Neural progenitor cell (in vitro differentiated cells): ENCODE data around the gene CREB5. TPM values are rescaled to one million over a fixed set of nuclear protein-coding genes. Genes with fewer than 3 reads are reported as not detected.

Experiments
- DNase-seq: peaks from one replicate; pipeline ENCODE4 v3.0.0-alpha.2; 2016; ENCODE audit warnings: low spot score
- H2AFZ ChIP-seq: fragments of 200-600 bp; sonication (generic); replicated peaks from 2 replicates; pipeline ENCODE4 v1.6.1; 2016; ENCODE audit warnings: antibody characterized with exemption
- H3F3A ChIP-seq: fragments of 200-600 bp; sonication (generic); 2 replicates; pipeline ENCODE4 v1.6.1; 2016; ENCODE audit warnings: antibody characterized with exemption, low read depth
- H3K27ac ChIP-seq: fragments of 200-600 bp; sonication (generic); 2 replicates; pipeline ENCODE4 v1.5.1; 2016; ENCODE audit warnings: mild to moderate bottlenecking
- H3K27me3 ChIP-seq: fragments of 200-600 bp; sonication (generic); 2 replicates; pipeline ENCODE4 v1.6.1; 2016; ENCODE audit warnings: mild to moderate bottlenecking, moderate library complexity
- H3K36me3 ChIP-seq: fragments of 200-600 bp; sonication (generic); 2 replicates; pipeline ENCODE4 v1.5.1; 2016
- H3K4me1 ChIP-seq: fragments of 200-600 bp; sonication (generic); 2 replicates; pipeline ENCODE4 v1.6.1; 2016; ENCODE audit warnings: mixed run types
- H3K4me2 ChIP-seq: fragments of 200-600 bp; sonication (generic); 2 replicates; pipeline ENCODE4 v1.6.1; 2016
- H3K4me3 ChIP-seq: fragments of 200-600 bp; sonication (generic); 2 replicates; pipeline ENCODE4 v1.5.1; 2016
- H3K79me2 ChIP-seq: fragments of 200-600 bp; sonication (generic); 2 replicates; pipeline ENCODE4 v1.6.1; 2016; ENCODE audit warnings: low read depth
- H3K9ac ChIP-seq: fragments of 200-600 bp; sonication (generic); 2 replicates; pipeline ENCODE4 v1.6.1; 2016
- H3K9me3 ChIP-seq: fragments of 200-600 bp; sonication (generic); 2 replicates; pipeline ENCODE4 v1.5.1; 2016; ENCODE audit warnings: low read depth
- H4K20me1 ChIP-seq: fragments of 200-600 bp; sonication (generic); 2 replicates; pipeline ENCODE4 v1.6.1; 2016; ENCODE audit warnings: low read depth
- H3K27ac Mint-ChIP-seq: 3 replicates; pipeline ENCODE4 v1.8.0; 2021; ENCODE audit warnings: mixed read lengths
- H3K27me3 Mint-ChIP-seq: 2 replicates; pipeline ENCODE4 v1.8.0; 2022; ENCODE audit warnings: low read depth, mild to moderate bottlenecking, inconsistent platforms, moderate library complexity, mixed read lengths; ENCODE audit not compliant: insufficient read depth
- H3K36me3 Mint-ChIP-seq: 3 replicates; pipeline ENCODE4 v1.8.0; 2021; ENCODE audit warnings: mixed read lengths
- H3K4me1 Mint-ChIP-seq: 3 replicates; pipeline ENCODE4 v1.8.0; 2021; ENCODE audit warnings: mixed read lengths
- H3K4me3 Mint-ChIP-seq: 3 replicates; pipeline ENCODE4 v1.8.0; 2021; ENCODE audit warnings: mild to moderate bottlenecking, moderate library complexity, mixed read lengths
- H3K9me3 Mint-ChIP-seq: 3 replicates; pipeline ENCODE4 v1.8.0; 2020; ENCODE audit warnings: mixed read lengths
- EZH2 ChIP-seq: fragments of 200-600 bp; sonication (generic); IDR thresholded peaks from 2 replicates; pipeline ENCODE4 v1.6.1; 2017; ENCODE audit warnings: antibody characterized with exemption, mild to moderate bottlenecking, moderate library complexity
- EZH2phosphoT487 ChIP-seq: fragments of 200-600 bp; sonication (generic); IDR thresholded peaks from 2 replicates; pipeline ENCODE4 v1.6.1; 2017; ENCODE audit warnings: antibody characterized with exemption
- total RNA-seq: library from RNA; depleted of rRNA; stranded (reverse); fragments of >200 nt; gene quantifications from 2 replicates; pipeline ENCODE4 v1.2.3, GENCODE V29; 2015; ENCODE audit warnings: low replicate concordance
- TF ChIP-seq, protein P1 (sequence below): fragments of 200-600 bp; sonication (generic); IDR thresholded peaks from 2 replicates; pipeline ENCODE4 v1.5.1; 2017; ENCODE audit warnings: antibody characterized with exemption, mild to moderate bottlenecking

Gene CREB5
- total RNA-seq, 1 donor from 2014 or later = 1.2 TPM

- no peaks in the 10 kb centered on the region for H3K9me3 Mint-ChIP-seq
- H3K79me2 ChIP-seq = no peaks in the 10 kb centered on the region
- H3K9me3 ChIP-seq = no peaks in the 10 kb centered on the region
- no peak for DNase-seq
- no peak overlapping the region for H2AFZ ChIP-seq
- no peaks in the 10 kb centered on the region for H4K20me1 ChIP-seq
- no peak overlapping the region for H3K4me3 ChIP-seq
- no peak overlapping the region for H3K4me2 ChIP-seq
- H3K27ac ChIP-seq = no peak overlapping the region
- H3K27me3 ChIP-seq = no peaks in the 10 kb centered on the region
- no peak overlapping the region for H3K9ac ChIP-seq
- H3F3A ChIP-seq = no peaks in the 10 kb centered on the region
- H3K36me3 Mint-ChIP-seq = no peaks in the 10 kb centered on the region
- TF ChIP-seq EZH2 (no peak), EZH2phosphoT487 (no peak)
- TF ChIP-seq, protein P1, sequence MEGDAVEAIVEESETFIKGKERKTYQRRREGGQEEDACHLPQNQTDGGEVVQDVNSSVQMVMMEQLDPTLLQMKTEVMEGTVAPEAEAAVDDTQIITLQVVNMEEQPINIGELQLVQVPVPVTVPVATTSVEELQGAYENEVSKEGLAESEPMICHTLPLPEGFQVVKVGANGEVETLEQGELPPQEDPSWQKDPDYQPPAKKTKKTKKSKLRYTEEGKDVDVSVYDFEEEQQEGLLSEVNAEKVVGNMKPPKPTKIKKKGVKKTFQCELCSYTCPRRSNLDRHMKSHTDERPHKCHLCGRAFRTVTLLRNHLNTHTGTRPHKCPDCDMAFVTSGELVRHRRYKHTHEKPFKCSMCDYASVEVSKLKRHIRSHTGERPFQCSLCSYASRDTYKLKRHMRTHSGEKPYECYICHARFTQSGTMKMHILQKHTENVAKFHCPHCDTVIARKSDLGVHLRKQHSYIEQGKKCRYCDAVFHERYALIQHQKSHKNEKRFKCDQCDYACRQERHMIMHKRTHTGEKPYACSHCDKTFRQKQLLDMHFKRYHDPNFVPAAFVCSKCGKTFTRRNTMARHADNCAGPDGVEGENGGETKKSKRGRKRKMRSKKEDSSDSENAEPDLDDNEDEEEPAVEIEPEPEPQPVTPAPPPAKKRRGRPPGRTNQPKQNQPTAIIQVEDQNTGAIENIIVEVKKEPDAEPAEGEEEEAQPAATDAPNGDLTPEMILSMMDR = no peak
- no peak overlapping the region for H3K4me3 Mint-ChIP-seq
- peaks cover 3% of the 10 kb centered on the region for H3K27me3 Mint-ChIP-seq
- H3K4me1 ChIP-seq = no peaks in the 10 kb centered on the region
- no peak overlapping the region for H3K27ac Mint-ChIP-seq
- no peaks in the 10 kb centered on the region for H3K36me3 ChIP-seq
- H3K4me1 Mint-ChIP-seq = peaks cover under 1% of the 10 kb centered on the region
Measured at GRCh38 chr7:28579571-28579970, 167.3 kb downstream of the CREB5 start.

- H3F3A ChIP-seq = no peaks in the 10 kb centered on the region
- no peak overlapping the region for H3K4me3 Mint-ChIP-seq
- H3K9me3 ChIP-seq = no peaks in the 10 kb centered on the region
- H3K4me2 ChIP-seq = no peak overlapping the region
- H3K27me3 ChIP-seq = no peaks in the 10 kb centered on the region
- no peaks in the 10 kb centered on the region for H3K36me3 ChIP-seq
- H2AFZ ChIP-seq = no peak overlapping the region
- H3K27ac ChIP-seq = no peak overlapping the region
- no peaks in the 10 kb centered on the region for H3K36me3 Mint-ChIP-seq
- peaks cover 7% of the 10 kb centered on the region for H3K4me1 Mint-ChIP-seq
- no peak overlapping the region for H3K9ac ChIP-seq
- H3K79me2 ChIP-seq = no peaks in the 10 kb centered on the region
- no peaks in the 10 kb centered on the region for H4K20me1 ChIP-seq
- TF ChIP-seq EZH2 = no peak
- TF ChIP-seq EZH2phosphoT487 = no peak
- TF ChIP-seq, protein P1 = no peak
- peaks cover 3% of the 10 kb centered on the region for H3K27me3 Mint-ChIP-seq
- H3K4me3 ChIP-seq = no peak overlapping the region
- DNase-seq = no peak
- H3K9me3 Mint-ChIP-seq = no peaks in the 10 kb centered on the region
- H3K4me1 ChIP-seq = peaks cover 5% of the 10 kb centered on the region
- H3K27ac Mint-ChIP-seq = no peak overlapping the region
Measured at GRCh38 chr7:28580665-28581064, 168.3 kb downstream of the CREB5 start.

DNA sequence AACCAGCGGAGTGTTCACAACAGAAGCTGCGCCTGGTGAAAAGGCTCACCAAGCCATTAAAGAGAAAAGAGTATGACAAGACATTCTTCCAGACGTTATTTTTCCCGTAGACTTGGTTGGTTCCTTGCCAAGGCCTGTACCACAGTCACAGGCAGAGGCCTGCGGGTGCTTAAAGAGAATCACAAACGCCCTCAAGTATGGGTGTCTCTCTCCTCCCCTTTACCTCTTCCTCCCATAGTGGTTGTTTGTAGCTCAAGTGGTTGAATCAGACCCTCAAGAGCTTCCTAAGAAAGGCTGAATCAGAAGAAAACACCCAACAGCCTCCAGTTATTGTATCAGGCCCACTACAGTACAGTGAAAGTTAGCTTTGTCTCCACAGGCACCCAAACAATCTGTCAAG, 169.0 kb downstream of the CREB5 start:
- Histone ChIP-seq H3K79me2 (no peaks in the 10 kb centered on the region), H4K20me1 (no peaks in the 10 kb centered on the region), H3K27ac (no peak overlapping the region), H3K4me1 (peaks cover 5% of the 10 kb centered on the region), H3K4me3 (no peak overlapping the region), H3K9me3 (no peaks in the 10 kb centered on the region), H3K4me2 (no peak overlapping the region), H3F3A (no peaks in the 10 kb centered on the region), H2AFZ (peak overlapping the region; percentile 22), H3K27me3 (no peaks in the 10 kb centered on the region), H3K36me3 (no peaks in the 10 kb centered on the region), H3K9ac (no peak overlapping the region)
- H3K9me3 Mint-ChIP-seq = no peaks in the 10 kb centered on the region
- DNase-seq = no peak
- TF ChIP-seq, protein P1 = no peak
- TF ChIP-seq EZH2 = no peak
- TF ChIP-seq EZH2phosphoT487 = no peak
- no peak overlapping the region for H3K27ac Mint-ChIP-seq
- peaks cover 3% of the 10 kb centered on the region for H3K27me3 Mint-ChIP-seq
- no peak overlapping the region for H3K4me3 Mint-ChIP-seq
- no peaks in the 10 kb centered on the region for H3K36me3 Mint-ChIP-seq
- H3K4me1 Mint-ChIP-seq = peaks cover 13% of the 10 kb centered on the region
